Upper lobe of right lung (tissue), 1 donor: Measurements from ENCODE around the gene NRARP. TPM values are rescaled to one million over a fixed set of nuclear protein-coding genes. Genes with fewer than 3 reads are reported as not detected.
A peak's percentile ranks its signal among the peaks of the same experiment; 100 is the strongest.

Experiments
- ATAC-seq: fragments of 200-7000 bp; cut with Tn5 transposase; one replicate; pipeline ENCODE4 v1.9.1; 2020; ENCODE audit warnings: mild to moderate bottlenecking, moderate library complexity
- DNase-seq: peaks from one replicate; pipeline ENCODE4 v3.0.0-alpha.2; 2020
- H3K27ac ChIP-seq: fragments of 200-600 bp; one replicate; pipeline ENCODE4 v1.8.0; 2022
- H3K27me3 ChIP-seq: fragments of 200-600 bp; one replicate; pipeline ENCODE4 v1.8.0; 2022; ENCODE audit warnings: mild to moderate bottlenecking
- H3K36me3 ChIP-seq: fragments of 200-600 bp; one replicate; pipeline ENCODE4 v1.8.0; 2022
- H3K4me1 ChIP-seq: fragments of 200-600 bp; one replicate; pipeline ENCODE4 v1.8.0; 2022
- H3K4me3 ChIP-seq: fragments of 200-600 bp; one replicate; pipeline ENCODE4 v1.8.0; 2022; ENCODE audit warnings: mild to moderate bottlenecking
- H3K9me3 ChIP-seq: fragments of 200-600 bp; one replicate; pipeline ENCODE4 v1.8.0; 2022
- intact Hi-C: fragments of 100-400 bp; cut with DNase I; formaldehyde crosslinking; loops from one replicate; pipeline ENCODE4 v1.11.0; 2022
- total RNA-seq: library from RNA; stranded (reverse); fragmentation: NEBNext Ultra II Directional; extraction: Animal tissue kit (Norgen Biotek cat#: 25700); gene quantifications from one replicate; pipeline ENCODE4 v1.2.1, GENCODE V29; 2021
- TF ChIP-seq, protein P1 (sequence below): fragments of 200-600 bp; IDR thresholded peaks from one replicate; pipeline ENCODE4 v1.8.0; 2022; ENCODE audit warnings: antibody characterized with exemption
- donor health status: DM: no; HTN: yes; CAD: no; lungs with severe emphysema.

The NRARP gene
- total RNA-seq, 1 donor from 2014 or later = 21.5 TPM

DNA sequence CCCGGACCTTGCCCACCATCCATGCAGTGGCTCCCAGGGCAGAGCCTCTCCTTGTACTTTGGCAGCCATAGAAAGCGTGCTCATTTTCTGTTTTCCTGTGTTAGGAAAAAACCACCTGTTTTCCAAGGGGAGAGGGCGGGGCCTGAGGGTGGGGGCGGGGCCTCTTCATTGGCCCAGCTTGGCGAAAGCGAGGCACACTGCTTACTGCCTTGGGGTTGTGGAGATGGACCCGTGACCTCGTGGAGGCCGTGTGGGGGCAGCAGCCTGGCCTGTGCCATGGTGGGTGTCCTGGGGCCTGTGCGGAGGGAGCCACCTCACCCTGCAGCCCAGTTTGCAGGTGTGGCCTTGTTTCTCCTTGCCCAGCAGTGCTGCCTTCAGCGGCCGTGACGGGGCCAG is 29.0 kb downstream of the NRARP start:
- Histone ChIP-seq H3K4me3 (no peak overlapping the region), H3K9me3 (no peaks in the 10 kb centered on the region), H3K4me1 (peaks cover 55% of the 10 kb centered on the region), H3K36me3 (peaks cover 23% of the 10 kb centered on the region), H3K27ac (peak overlapping the region; percentile 17), H3K27me3 (no peaks in the 10 kb centered on the region)
- peak; percentile 62 for DNase-seq
- TF ChIP-seq, protein P1, sequence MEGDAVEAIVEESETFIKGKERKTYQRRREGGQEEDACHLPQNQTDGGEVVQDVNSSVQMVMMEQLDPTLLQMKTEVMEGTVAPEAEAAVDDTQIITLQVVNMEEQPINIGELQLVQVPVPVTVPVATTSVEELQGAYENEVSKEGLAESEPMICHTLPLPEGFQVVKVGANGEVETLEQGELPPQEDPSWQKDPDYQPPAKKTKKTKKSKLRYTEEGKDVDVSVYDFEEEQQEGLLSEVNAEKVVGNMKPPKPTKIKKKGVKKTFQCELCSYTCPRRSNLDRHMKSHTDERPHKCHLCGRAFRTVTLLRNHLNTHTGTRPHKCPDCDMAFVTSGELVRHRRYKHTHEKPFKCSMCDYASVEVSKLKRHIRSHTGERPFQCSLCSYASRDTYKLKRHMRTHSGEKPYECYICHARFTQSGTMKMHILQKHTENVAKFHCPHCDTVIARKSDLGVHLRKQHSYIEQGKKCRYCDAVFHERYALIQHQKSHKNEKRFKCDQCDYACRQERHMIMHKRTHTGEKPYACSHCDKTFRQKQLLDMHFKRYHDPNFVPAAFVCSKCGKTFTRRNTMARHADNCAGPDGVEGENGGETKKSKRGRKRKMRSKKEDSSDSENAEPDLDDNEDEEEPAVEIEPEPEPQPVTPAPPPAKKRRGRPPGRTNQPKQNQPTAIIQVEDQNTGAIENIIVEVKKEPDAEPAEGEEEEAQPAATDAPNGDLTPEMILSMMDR = no peak
- intact Hi-C loops = no loop called here
- ATAC-seq = no peak

DNA sequence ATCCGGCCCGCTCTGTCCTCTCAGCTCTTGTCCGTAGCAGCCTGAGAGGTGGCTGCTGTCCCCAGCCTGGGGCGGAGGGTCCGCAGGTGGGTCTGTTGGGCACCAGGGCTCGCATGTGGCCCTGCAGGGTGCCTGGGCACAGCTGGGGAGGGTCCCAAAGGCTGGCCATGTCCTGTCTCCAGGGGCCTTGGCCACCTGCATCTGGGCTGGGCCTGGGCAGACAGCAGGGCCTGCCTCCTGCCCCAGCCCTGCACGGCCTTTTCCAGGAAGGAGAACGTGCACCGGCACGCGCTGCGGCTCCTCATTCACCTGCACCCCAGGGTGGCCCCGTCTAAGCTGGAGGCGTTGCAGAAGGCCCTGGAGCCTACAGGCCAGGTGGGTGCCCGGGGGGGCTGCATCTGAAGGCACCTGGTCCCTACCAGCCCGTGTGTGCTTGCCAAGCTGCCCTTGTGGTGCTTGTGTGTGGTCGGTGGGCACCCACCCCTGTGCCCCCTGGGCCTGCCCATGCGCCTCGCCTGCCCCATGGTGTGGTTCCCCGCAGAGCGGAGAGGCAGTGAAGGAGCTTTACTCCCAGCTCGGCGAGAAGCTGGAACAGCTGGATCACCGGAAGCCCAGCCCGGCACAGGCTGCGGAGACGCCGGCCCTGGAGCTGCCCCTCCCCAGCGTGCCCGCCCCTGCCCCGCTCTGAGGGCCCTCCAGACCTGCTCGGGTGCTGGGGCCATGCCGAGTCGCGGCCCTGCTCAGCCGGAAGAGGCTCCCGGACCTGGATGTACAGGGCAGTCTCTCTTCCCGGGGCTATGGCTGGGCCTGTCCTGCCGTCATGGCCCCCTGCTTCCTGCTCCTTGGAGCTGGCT is 29.6 kb downstream of the NRARP start:
- DNase-seq = peak; percentile 65
- H3K9me3 ChIP-seq = no peaks in the 10 kb centered on the region
- ATAC-seq = no peak
- intact Hi-C loops = no loop called here
- TF ChIP-seq, protein P1 = no peak
- H3K27ac ChIP-seq = no peak overlapping the region
- peaks cover 28% of the 10 kb centered on the region for H3K36me3 ChIP-seq
- no peaks in the 10 kb centered on the region for H3K27me3 ChIP-seq
- H3K4me3 ChIP-seq = no peak overlapping the region
- peaks cover 59% of the 10 kb centered on the region for H3K4me1 ChIP-seq

DNA sequence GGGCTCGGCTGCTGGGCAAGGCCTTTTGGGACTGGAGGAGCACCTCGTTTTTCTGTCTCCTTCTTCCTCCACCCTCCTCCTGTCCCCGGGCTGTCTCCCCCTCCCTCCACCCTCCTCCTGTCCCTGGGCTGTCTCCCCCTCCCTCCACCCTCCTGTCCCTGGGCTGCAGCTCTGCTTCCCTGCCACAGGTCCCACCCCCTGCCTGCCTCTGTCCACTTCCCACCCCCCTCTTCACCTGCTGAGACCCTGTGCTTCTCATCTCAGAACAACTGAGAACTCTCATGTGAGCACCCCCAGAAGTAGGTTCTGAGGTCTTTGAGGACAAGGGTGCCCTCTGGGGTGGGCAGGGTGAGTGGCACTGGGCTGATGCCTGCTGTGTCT is 30.4 kb downstream of the NRARP start:
- TF ChIP-seq, protein P1 = no peak
- Histone ChIP-seq H3K36me3 (peaks cover 28% of the 10 kb centered on the region), H3K27me3 (no peaks in the 10 kb centered on the region), H3K9me3 (no peaks in the 10 kb centered on the region), H3K4me3 (no peak overlapping the region), H3K27ac (no peak overlapping the region), H3K4me1 (peaks cover 51% of the 10 kb centered on the region)
- DNase-seq = no peak
- ATAC-seq = no peak
- intact Hi-C loops = no loop called here

DNA sequence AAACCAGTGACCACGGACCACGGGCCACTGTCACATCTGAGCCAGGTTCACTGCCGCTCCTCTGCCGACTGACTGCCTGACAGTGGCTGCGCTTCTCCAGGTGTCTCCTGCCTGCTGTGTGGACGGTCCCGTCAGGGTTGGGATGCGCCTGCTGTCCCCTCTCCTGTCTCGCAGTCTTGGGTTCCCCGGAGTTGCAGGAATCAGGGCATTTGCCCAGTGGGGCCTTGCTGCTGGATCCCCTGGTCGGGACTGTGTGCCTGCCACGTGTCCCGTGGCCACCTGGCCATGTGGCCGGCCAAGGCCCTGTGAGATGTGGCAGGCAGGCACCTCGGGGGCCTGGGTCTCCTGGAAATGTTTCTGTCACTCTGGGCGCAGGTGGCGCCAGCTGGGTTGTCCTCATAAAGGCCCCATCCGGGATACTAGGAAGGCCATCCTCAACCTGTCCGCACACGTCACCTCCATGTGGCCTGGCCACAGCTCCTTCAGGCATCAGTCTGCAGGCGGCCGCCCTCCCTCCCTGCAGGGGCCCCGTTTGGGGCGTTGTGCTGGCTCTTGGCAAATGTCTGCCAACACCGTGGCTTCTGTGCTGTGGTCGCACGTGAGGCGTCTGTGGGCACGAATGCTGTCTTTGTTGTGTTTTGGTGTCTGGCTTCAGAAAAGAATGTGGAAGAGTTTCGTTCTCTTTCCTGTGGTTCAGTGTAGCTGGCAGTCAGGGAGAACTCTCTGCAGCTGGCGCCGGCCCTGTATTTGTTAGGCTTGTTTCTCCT is 31.0 kb downstream of the NRARP start:
- intact Hi-C loops = no loop called here
- Histone ChIP-seq H3K36me3 (peaks cover 32% of the 10 kb centered on the region), H3K9me3 (no peaks in the 10 kb centered on the region), H3K27me3 (no peaks in the 10 kb centered on the region), H3K4me3 (no peak overlapping the region), H3K27ac (no peak overlapping the region), H3K4me1 (peaks cover 45% of the 10 kb centered on the region)
- DNase-seq (peak; percentile 67), ATAC-seq (no peak)
- TF ChIP-seq, protein P1 = no peak

DNA sequence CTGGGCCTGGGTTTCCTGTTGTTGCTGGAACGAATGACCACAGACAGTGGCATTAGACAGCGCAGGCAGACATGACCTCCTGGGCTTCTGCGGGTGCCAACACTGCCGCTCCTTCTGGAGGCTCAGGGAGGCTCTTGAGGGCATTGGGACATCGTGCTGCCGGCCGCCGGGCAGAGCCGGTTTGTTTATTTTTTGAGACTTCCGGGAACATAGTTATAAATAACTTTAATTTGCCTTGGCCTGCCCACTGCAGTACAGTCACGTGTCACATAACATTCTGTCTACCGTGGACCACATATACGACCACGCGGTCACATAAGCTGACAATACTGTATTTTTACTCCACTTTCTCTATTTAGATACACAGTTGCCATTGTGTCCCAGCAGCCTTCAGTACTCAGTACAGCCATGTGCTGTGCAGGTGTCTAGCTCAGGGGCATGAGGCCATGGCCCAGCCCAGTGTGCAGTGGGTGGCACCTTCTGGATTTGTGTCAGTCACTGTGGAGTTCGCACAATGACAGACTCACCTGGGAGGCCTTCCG is 32.8 kb downstream of the NRARP start:
- intact Hi-C loops = no loop called here
- H3K9me3 ChIP-seq = no peaks in the 10 kb centered on the region
- peaks cover 44% of the 10 kb centered on the region for H3K36me3 ChIP-seq
- H3K27me3 ChIP-seq = no peaks in the 10 kb centered on the region
- peaks cover 32% of the 10 kb centered on the region for H3K4me1 ChIP-seq
- DNase-seq = peak; percentile 89
- peak; percentile 81 for ATAC-seq
- H3K4me3 ChIP-seq = peak overlapping the region; percentile 16
- peak overlapping the region; percentile 77 for H3K27ac ChIP-seq
- TF ChIP-seq, protein P1 = no peak
